ENCODE measurements around the gene INPP4B.

DNA sequence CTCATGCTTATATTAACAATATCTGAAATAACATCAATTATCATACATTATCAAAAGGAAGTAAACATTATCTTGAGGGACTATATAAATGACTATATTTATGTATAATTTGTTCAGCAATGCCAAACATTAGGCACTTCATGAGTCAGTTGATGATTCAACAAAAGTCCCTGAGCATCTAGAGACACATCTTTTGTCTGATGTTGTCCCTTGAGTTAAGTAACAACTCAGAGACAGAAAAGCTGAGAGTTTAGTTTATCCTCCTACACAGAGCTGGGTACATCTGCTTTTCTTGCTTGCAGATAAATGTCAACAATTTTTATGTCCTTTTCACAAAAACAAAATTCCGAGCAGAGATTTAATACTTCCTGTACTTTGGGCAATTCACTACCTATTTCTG is 311.1 kb downstream of the INPP4B start:
- no peak for TF ChIP-seq TCF7L2 (IDR thresholded peaks at IDR 0.05; ENCODE audit: borderline replicate concordance, extremely low read depth, insufficient read depth, insufficient read length)
- TF ChIP-seq CTCF (IDR thresholded peaks at IDR 0.05 in 2 of 3, conservative IDR thresholded peaks at IDR 0.05 in 1 of 3; ENCODE audit: borderline replicate concordance in 1 of 3, insufficient read depth in 1 of 3, low read depth in 2 of 3, low read length in 2 of 3) = no peak
- no peak for TF ChIP-seq POLR2A (IDR thresholded peaks at IDR 0.05; ENCODE audit: borderline replicate concordance, extremely low read depth, insufficient read depth, insufficient read length)
- no peak for TF ChIP-seq POLR2AphosphoS5 (IDR thresholded peaks at IDR 0.05; ENCODE audit: low read depth, low read length)
- no peak for TF ChIP-seq EZH2phosphoT487 (IDR thresholded peaks at IDR 0.05; ENCODE audit: borderline replicate concordance)
- TF ChIP-seq, protein P1, sequence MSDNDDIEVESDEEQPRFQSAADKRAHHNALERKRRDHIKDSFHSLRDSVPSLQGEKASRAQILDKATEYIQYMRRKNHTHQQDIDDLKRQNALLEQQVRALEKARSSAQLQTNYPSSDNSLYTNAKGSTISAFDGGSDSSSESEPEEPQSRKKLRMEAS (IDR thresholded peaks at IDR 0.05) = no peak
- TF ChIP-seq SP1 (IDR thresholded peaks at IDR 0.05; ENCODE audit: low read depth) = no peak
- TF ChIP-seq, protein P2, sequence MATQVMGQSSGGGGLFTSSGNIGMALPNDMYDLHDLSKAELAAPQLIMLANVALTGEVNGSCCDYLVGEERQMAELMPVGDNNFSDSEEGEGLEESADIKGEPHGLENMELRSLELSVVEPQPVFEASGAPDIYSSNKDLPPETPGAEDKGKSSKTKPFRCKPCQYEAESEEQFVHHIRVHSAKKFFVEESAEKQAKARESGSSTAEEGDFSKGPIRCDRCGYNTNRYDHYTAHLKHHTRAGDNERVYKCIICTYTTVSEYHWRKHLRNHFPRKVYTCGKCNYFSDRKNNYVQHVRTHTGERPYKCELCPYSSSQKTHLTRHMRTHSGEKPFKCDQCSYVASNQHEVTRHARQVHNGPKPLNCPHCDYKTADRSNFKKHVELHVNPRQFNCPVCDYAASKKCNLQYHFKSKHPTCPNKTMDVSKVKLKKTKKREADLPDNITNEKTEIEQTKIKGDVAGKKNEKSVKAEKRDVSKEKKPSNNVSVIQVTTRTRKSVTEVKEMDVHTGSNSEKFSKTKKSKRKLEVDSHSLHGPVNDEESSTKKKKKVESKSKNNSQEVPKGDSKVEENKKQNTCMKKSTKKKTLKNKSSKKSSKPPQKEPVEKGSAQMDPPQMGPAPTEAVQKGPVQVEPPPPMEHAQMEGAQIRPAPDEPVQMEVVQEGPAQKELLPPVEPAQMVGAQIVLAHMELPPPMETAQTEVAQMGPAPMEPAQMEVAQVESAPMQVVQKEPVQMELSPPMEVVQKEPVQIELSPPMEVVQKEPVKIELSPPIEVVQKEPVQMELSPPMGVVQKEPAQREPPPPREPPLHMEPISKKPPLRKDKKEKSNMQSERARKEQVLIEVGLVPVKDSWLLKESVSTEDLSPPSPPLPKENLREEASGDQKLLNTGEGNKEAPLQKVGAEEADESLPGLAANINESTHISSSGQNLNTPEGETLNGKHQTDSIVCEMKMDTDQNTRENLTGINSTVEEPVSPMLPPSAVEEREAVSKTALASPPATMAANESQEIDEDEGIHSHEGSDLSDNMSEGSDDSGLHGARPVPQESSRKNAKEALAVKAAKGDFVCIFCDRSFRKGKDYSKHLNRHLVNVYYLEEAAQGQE (IDR thresholded peaks at IDR 0.05; ENCODE audit: low read depth) = no peak
- no peak for TF ChIP-seq JUND (IDR thresholded peaks at IDR 0.05)
- TF ChIP-seq ELF1 (IDR thresholded peaks at IDR 0.05; ENCODE audit: borderline replicate concordance, low read depth) = no peak
